Lung (tissue), 12 donors: ENCODE results near the gene MAGEF1. TPM values are rescaled to one million over a fixed set of nuclear protein-coding genes. Genes with fewer than 3 reads are reported as not detected.

Source experiments
- ATAC-seq: fragments of 200-7000 bp; cut with Tn5 transposase; one replicate; pipeline ENCODE4 v1.9.1; 2020; ENCODE audit warnings: moderate number of reproducible peaks; ENCODE audit not compliant: insufficient read depth, low FRiP score
- DNase-seq, 3 donors: peaks; one replicate each; pipeline ENCODE4 v3.0.0-alpha.2; 2013 to 2017
- H3K27ac ChIP-seq, 2 donors: one replicate each; pipeline ENCODE4 v1.5.1; 2013; ENCODE audit warnings: mild to moderate bottlenecking in 2 of 2, moderate library complexity in 2 of 2, control low read depth in 1 of 2, inconsistent platforms in 1 of 2, low read depth in 1 of 2, low read length in 1 of 2
- H3K27me3 ChIP-seq, 3 donors: one replicate each; pipeline ENCODE4 v1.5.1; 2013; ENCODE audit warnings: low read length in 2 of 3; ENCODE audit not compliant: control insufficient read depth in 3 of 3, insufficient read depth in 3 of 3
- H3K36me3 ChIP-seq, 4 donors: one replicate each; pipeline ENCODE4 v1.5.1; 2013; ENCODE audit warnings: low read length in 4 of 4, mild to moderate bottlenecking in 1 of 4, moderate library complexity in 1 of 4; ENCODE audit not compliant: control insufficient read depth in 4 of 4, insufficient read depth in 4 of 4
- H3K4me1 ChIP-seq, 5 donors: one replicate each; pipeline ENCODE4 v1.5.1; 2013; ENCODE audit warnings: low read length in 5 of 5, mild to moderate bottlenecking in 2 of 5, moderate library complexity in 1 of 5; ENCODE audit not compliant: control insufficient read depth in 5 of 5, insufficient read depth in 5 of 5
- H3K4me3 ChIP-seq: one replicate; pipeline ENCODE4 v1.5.1; 2013; ENCODE audit warnings: mild to moderate bottlenecking, control low read depth, moderate library complexity
- H3K9ac ChIP-seq, 2 donors: one replicate each; pipeline ENCODE4 v1.5.1; 2013; ENCODE audit warnings: low read length in 2 of 2, control low read depth in 1 of 2; ENCODE audit not compliant: insufficient read depth in 1 of 2
- H3K9me3 ChIP-seq, 4 donors: one replicate each; pipeline ENCODE4 v1.5.1; 2013; ENCODE audit warnings: low read length in 3 of 4, mild to moderate bottlenecking in 1 of 4, moderate library complexity in 1 of 4; ENCODE audit not compliant: control insufficient read depth in 4 of 4, insufficient read depth in 3 of 4
- WGBS, 2 donors: extraction: QIAGEN DNeasy Blood & Tissue Kit; methylation state at CpG; one replicate each; pipeline ENCODE4 v1.1.7; 2013; 5-methylcytosine and 5-hydroxymethylcytosine counted together
- polyA plus RNA-seq, 2 donors: library from polyadenylated mRNA; stranded (reverse); fragments of 200-250 nt; gene quantifications; one replicate each; pipeline ENCODE4 v1.2.1, GENCODE V29; 2013
- total RNA-seq, 2 donors: library from RNA; depleted of rRNA in 1 of 2; stranded (reverse); fragments of >200 nt in 1 of 2; gene quantifications; one replicate each; pipeline ENCODE4 v1.2.1, GENCODE V29; 2014 to 2021
- TF ChIP-seq, protein P1 (sequence below): IDR thresholded peaks from 2 replicates; pipeline ENCODE4 v1.5.1; 2012; ENCODE audit warnings: mild to moderate bottlenecking; ENCODE audit errors: control extremely low read depth, extremely low read depth
- donor health status: control.
- donor health status: control.
- donor health status: Bipolar disorder and iron deficiency.
- donor health status: healthy.
- donor health status: DM: yes; HTN: yes; CAD: no.

MAGEF1 gene
- total and polyA plus RNA-seq, 4 donors = 30.1 to 36.1 (median 33.1) TPM

- DNase-seq (peak in 2 of 3 donors; percentile 50 to 61), ATAC-seq (peak; percentile 8)
- TF ChIP-seq, protein P1, sequence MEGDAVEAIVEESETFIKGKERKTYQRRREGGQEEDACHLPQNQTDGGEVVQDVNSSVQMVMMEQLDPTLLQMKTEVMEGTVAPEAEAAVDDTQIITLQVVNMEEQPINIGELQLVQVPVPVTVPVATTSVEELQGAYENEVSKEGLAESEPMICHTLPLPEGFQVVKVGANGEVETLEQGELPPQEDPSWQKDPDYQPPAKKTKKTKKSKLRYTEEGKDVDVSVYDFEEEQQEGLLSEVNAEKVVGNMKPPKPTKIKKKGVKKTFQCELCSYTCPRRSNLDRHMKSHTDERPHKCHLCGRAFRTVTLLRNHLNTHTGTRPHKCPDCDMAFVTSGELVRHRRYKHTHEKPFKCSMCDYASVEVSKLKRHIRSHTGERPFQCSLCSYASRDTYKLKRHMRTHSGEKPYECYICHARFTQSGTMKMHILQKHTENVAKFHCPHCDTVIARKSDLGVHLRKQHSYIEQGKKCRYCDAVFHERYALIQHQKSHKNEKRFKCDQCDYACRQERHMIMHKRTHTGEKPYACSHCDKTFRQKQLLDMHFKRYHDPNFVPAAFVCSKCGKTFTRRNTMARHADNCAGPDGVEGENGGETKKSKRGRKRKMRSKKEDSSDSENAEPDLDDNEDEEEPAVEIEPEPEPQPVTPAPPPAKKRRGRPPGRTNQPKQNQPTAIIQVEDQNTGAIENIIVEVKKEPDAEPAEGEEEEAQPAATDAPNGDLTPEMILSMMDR = no peak
- H3K4me1 ChIP-seq = peaks cover 0 to 20% (median 8%) of the 10 kb centered on the region in 5 donors
- no peak overlapping the region for H3K4me3 ChIP-seq
- no peak overlapping the region for H3K27ac ChIP-seq
- H3K36me3 ChIP-seq = no peaks in the 10 kb centered on the region
- no peaks in the 10 kb centered on the region for H3K9me3 ChIP-seq
- no peak overlapping the region for H3K9ac ChIP-seq
- WGBS, 2 donors = 51 to 61% methylated on average over 15 of the region's 15 CpGs
- no peaks in the 10 kb centered on the region for H3K27me3 ChIP-seq
These were observed 26.0 kb upstream of the MAGEF1 start for GRCh38 chr3:184737641-184738505.

DNA sequence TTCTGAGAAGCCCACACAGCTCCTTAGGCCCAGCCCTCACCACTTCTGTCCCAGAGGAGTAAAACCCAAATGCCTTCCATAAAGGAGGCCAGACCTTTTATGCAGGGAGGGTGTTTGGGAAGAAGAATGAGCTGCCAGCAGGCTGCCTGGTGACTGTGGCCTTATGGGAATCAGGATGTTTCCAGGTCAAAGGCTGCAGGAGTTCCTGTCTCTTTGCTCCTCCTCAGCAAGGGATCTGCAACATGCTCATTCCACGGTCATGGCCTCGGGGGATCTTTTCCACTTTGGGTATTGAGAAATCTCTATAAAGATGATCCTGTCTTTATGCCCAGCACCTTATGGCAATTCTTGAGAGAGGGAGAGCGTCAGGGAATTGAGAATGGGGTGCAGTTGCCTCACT, 25.2 kb upstream of the MAGEF1 start:
- H3K27me3 ChIP-seq = no peaks in the 10 kb centered on the region
- no peak overlapping the region for H3K9ac ChIP-seq
- DNase-seq (no peak), ATAC-seq (no peak)
- TF ChIP-seq, protein P1 = no peak
- no peak overlapping the region for H3K4me3 ChIP-seq
- no peaks in the 10 kb centered on the region for H3K36me3 ChIP-seq
- no peaks in the 10 kb centered on the region for H3K9me3 ChIP-seq
- peaks cover 0 to 22% (median 9%) of the 10 kb centered on the region in 5 donors for H3K4me1 ChIP-seq
- WGBS, 2 donors = 85 to 88% methylated on average over 3 of the region's 3 CpGs
- no peak overlapping the region for H3K27ac ChIP-seq

DNA sequence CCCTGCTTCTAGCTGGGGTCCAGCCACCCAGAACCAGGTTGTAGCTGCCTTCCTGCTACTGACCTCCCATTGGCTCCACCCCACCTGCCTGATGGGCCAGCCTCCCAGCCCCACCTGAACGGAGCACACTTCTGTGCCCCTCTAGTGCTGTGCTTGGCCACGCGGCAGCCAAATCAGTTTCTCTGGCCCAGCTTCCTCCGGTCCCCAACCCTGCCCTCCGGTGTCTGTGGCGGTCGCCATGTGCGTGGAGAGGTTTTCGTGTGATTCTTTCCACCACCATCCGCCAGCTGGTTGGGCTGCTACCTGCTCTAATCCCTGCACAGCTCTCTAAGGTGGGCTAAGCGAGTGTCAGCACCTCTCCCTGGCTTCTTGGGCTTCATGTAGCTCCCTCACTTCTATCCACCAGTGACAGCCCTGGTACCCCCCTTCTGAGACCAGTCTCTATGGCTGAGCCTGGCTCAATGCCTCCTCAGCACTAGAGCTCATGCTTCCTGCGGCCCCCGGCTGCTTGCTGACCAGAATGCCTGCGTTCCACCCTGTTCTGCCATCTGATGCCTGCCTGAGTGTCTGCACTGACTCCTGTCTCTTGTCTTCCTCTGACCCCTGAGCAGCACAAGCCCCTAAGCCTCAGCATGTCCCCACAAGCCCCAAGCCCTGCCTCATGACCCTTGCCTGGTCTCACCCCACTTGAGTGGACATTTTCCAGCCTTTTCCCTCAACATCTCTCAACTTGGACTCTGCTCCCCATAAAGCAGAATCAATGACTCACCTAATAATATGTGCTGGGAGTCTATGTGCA, 23.2 kb upstream of the MAGEF1 start:
- Histone ChIP-seq H3K27ac (no peak overlapping the region), H3K4me3 (no peak overlapping the region), H3K9ac (no peak overlapping the region), H3K27me3 (no peaks in the 10 kb centered on the region), H3K4me1 (peaks cover 0 to 25% (median 12%) of the 10 kb centered on the region in 5 donors), H3K36me3 (no peaks in the 10 kb centered on the region), H3K9me3 (no peaks in the 10 kb centered on the region)
- TF ChIP-seq, protein P1 = no peak
- DNase-seq (no peak), ATAC-seq (no peak)
- 90% methylated on average over 14 of the region's 14 CpGs for WGBS, 2 donors
